Transverse colon (tissue), 4 donors: ENCODE data around the gene SIDT2. TPM values are rescaled to one million over a fixed set of nuclear protein-coding genes. Genes with fewer than 3 reads are reported as not detected.

Experiments used
- DNase-seq: peaks from one replicate; pipeline ENCODE4 v3.0.0-alpha.2; 2019
- H3K27ac ChIP-seq, 4 donors: fragments of 200-600 bp; sonication (generic); 2 replicates each; pipeline ENCODE4 v1.5.1; 2016 to 2018; ENCODE audit warnings: inconsistent platforms in 4 of 4
- H3K27me3 ChIP-seq: fragments of 200-600 bp; sonication (generic); 2 replicates; pipeline ENCODE4 v1.5.1; 2017; ENCODE audit warnings: inconsistent platforms
- H3K36me3 ChIP-seq, 4 donors: fragments of 200-600 bp; sonication (generic); 2 replicates each; pipeline ENCODE4 v1.5.1; 2017 to 2019; ENCODE audit warnings: inconsistent platforms in 4 of 4
- H3K4me1 ChIP-seq, 4 donors: fragments of 200-600 bp; sonication (generic); 2 replicates each; pipeline ENCODE4 v1.5.1; 2017 to 2020; ENCODE audit warnings: inconsistent platforms in 4 of 4
- H3K4me3 ChIP-seq, 4 donors: fragments of 200-600 bp; sonication (generic); 1 replicate in 1 of 4; 2 replicates in 3 of 4; pipeline versions ENCODE4 v1.5.1 to v1.6.1; 2017 to 2019; ENCODE audit warnings: inconsistent platforms in 4 of 4
- H3K9me3 ChIP-seq, 2 donors: fragments of 200-600 bp; sonication (generic); 2 replicates each; pipeline ENCODE4 v1.5.1; 2017 to 2019; ENCODE audit warnings: inconsistent platforms in 2 of 2
- CTCF ChIP-seq, 5 experiments: fragments of 200-600 bp in 3 of 5; fragments of 450-650 bp in 2 of 5; sonication (generic) in 3 of 5; IDR thresholded peaks; 1 replicate in 2 of 5; 2 replicates in 3 of 5; pipeline ENCODE4 v1.5.1; 2016 to 2017; ENCODE audit warnings: antibody characterized with exemption in 5 of 5, inconsistent platforms in 3 of 5, mild to moderate bottlenecking in 2 of 5, moderate library complexity in 1 of 5
- EP300 ChIP-seq: sonication (generic); formaldehyde crosslinking; IDR thresholded peaks from one replicate; pipeline ENCODE4 v1.6.1; 2017; ENCODE audit warnings: antibody characterized with exemption, low read depth
- POLR2A ChIP-seq: fragments of 450-650 bp; IDR thresholded peaks from one replicate; pipeline ENCODE4 v1.6.1; 2016; ENCODE audit warnings: antibody characterized with exemption, mild to moderate bottlenecking, moderate library complexity
- POLR2AphosphoS5 ChIP-seq, 3 donors: sonication (generic); formaldehyde crosslinking; IDR thresholded peaks; one replicate each; pipeline ENCODE4 v1.6.1; 2016; ENCODE audit warnings: antibody characterized with exemption in 3 of 3
- WGBS, 2 donors: methylation state at CpG; one replicate each; pipeline ENCODE4 v1.1.5; 2018; ENCODE audit warnings: low coverage in 1 of 2; 5-methylcytosine and 5-hydroxymethylcytosine counted together
- in situ Hi-C, 4 donors: fragments of 200-750 bp; cut with MboI; loops; one replicate each; pipeline versions ENCODE4 v1.15.0 to v1.15.1; 2017; ENCODE audit warnings: low sequenced_read_pairs in 3 of 4, low pct_ligation_motif_present in 1 of 4, low pct_unique_long_range_greater_than_20kb in 1 of 4
- intact Hi-C: fragments of 100-400 bp; cut with DNase I; formaldehyde crosslinking; loops from one replicate; pipeline ENCODE4 v1.15.1; 2023; ENCODE audit warnings: low total_unique reads
- total RNA-seq, 4 donors: library from RNA; depleted of rRNA; stranded (reverse); fragments of >200 nt; gene quantifications; one replicate each; pipeline ENCODE4 v1.1.0, GENCODE V29; 2016

The SIDT2 gene
- total RNA-seq, 4 donors from 2014 or later: 68.1 to 95.0 (median 78.2) TPM

DNA sequence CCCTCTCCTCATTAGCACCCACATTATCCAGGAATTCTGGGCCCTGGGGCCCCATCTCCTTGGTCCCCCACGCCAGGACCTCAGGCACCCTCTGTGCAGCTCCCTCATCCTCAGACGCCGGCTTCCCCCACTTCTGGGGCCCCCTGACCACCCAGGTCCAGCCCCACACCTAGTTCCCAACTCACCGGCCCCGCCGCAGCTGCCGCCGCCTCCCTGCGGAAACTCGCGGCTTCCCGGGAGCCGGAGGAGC lies 53.2 kb downstream of the SIDT2 start, which contains the start of gene PCSK7:
TSS of gene PCSK7 (minus strand) at position 232 of the 250 bp plus-strand sequence. CDS start 2,229 bp downstream, outside the sequence.
- 2% methylated on average over 13 of the region's 13 CpGs; no CpG with 5 or more reads in 1 of the 2 donors for WGBS, 2 donors
- in situ Hi-C loops: no loop called here
- TF ChIP-seq EP300 (no peak), POLR2A (peak; percentile 63), POLR2AphosphoS5 (IDR thresholded peaks at IDR 0.05) (peak in 2 of 3 donors; percentile 47 to 60), CTCF (IDR thresholded peaks at IDR 0.05) (no peak)

DNA sequence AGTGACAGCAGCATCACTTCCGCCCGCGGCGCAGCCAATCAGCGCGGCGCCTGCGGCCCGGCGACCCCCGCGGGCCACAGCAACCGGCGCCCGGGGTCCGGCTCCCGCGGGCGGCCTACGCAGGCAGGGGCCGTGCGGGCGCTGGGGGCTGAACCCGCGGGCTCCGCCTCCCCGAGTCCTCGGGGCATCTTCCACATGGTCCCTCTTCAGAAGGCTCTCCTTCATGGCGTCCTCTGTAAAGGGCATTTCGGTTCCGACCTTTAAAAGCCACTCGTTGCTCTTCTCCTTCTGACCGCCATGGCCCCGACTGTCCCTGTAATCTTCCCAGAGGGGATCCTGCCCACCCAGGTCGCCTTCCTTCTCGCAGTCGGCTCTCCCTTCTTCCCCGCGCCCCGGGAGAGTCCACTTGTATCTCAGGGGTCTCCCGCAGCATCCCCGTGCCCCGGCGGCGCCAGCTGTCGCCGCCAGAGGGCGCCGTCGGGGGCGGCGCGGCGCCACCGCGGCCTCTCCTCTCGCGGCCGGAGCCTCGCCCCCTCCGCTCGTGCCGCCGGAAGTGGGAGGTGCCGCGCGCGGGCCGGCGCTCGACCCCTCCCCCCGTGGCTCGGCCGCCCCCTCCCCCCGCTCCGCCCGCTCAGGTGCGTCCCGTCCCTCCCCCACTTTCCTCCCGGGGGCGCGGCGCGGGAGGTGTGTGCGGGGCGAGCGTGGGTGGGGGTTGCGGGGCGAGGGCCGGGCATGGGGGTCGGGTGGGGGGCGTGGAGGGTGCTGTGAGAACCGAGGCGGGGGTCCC lies 53.7 kb downstream of the SIDT2 start, which contains the start of gene RNF214:
TSS of gene RNF214 (plus strand) at position 580 of the 787 bp plus-strand sequence. CDS start 1,602 bp downstream, outside the sequence.
- peaks cover 0 to 24% (median 8%) of the 10 kb centered on the region in 4 donors for H3K36me3 ChIP-seq
- H3K9me3 ChIP-seq: no peaks in the 10 kb centered on the region
- intact Hi-C loops (no loop called here), in situ Hi-C loops (no loop called here)
- DNase-seq: peak; percentile 84
- H3K27me3 ChIP-seq: no peaks in the 10 kb centered on the region
- H3K4me3 ChIP-seq: peak within 1 kb of the TSS; percentile 79 to 99 (median 86)
- TF ChIP-seq CTCF (IDR thresholded peaks at IDR 0.05): peak; percentile 83 to 96 (median 91)
- TF ChIP-seq POLR2AphosphoS5 (IDR thresholded peaks at IDR 0.05): peak in 2 of 3 donors; percentile 58 to 76
- TF ChIP-seq EP300: no peak
- peak; percentile 83 for TF ChIP-seq POLR2A
- 0% methylated on average over 44 of the region's 94 CpGs; no CpG with 5 or more reads in 1 of the 2 donors for WGBS, 2 donors
- H3K4me1 ChIP-seq: peaks cover 9 to 39% (median 30%) of the 10 kb centered on the region in 4 donors
- H3K27ac ChIP-seq: peak within 1 kb of the TSS; percentile 96 to 99 (median 98)

More for the DNA sequence above, 53.2 kb downstream of the SIDT2 start, which contains the start of gene PCSK7:
- peak; percentile 84 for DNase-seq
- H3K36me3 ChIP-seq: peaks cover 0 to 30% (median 10%) of the 10 kb centered on the region in 4 donors
- H3K27me3 ChIP-seq: no peaks in the 10 kb centered on the region
- intact Hi-C loops: no loop called here
- peak within 1 kb of the TSS; percentile 79 to 99 (median 86) for H3K4me3 ChIP-seq
- H3K9me3 ChIP-seq: no peaks in the 10 kb centered on the region
- peak within 1 kb of the TSS; percentile 96 to 99 (median 98) for H3K27ac ChIP-seq
- peaks cover 9 to 39% (median 30%) of the 10 kb centered on the region in 4 donors for H3K4me1 ChIP-seq

DNA sequence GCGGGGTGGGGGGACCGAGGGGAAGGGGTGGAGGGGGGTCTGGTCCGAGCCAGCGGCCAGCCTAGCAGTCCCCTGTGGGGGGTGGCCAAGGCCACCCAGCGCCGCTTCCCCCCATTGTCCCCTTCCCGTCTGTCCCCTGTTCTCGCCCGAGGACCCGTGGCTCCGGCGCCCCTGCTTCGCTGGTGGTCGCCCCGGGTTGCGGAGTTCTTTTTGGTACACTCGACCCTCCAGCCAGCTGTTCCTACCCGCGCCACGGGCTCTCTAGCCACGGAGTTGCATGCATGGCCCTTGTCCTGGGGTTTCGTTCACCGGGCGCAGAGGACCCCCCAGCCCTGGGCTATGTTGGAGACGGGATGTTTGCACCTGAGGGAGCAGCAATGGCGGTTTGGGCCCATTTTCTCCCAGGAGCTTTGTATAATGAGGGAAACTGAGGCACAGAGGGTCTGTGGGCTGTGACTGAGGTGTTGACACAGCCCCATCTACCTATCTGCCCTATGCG lies 54.4 kb downstream of the SIDT2 start:
- no peaks in the 10 kb centered on the region for H3K27me3 ChIP-seq
- in situ Hi-C loops (no loop called here), intact Hi-C loops (no loop called here)
- DNase-seq: no peak
- peak overlapping the region; percentile 96 to 99 (median 98) for H3K27ac ChIP-seq
- peaks cover 9 to 39% (median 30%) of the 10 kb centered on the region in 4 donors for H3K4me1 ChIP-seq
- TF ChIP-seq POLR2A (no peak), POLR2AphosphoS5 (IDR thresholded peaks at IDR 0.05) (no peak), CTCF (IDR thresholded peaks at IDR 0.05) (no peak), EP300 (no peak)
- H3K9me3 ChIP-seq: no peaks in the 10 kb centered on the region
- peaks cover 0 to 18% (median 4%) of the 10 kb centered on the region in 4 donors for H3K36me3 ChIP-seq
- 0 to 2% methylated on average over 1 to 20 of the region's 27 CpGs for WGBS, 2 donors
- peak overlapping the region; percentile 67 to 99 (median 82) for H3K4me3 ChIP-seq

DNA sequence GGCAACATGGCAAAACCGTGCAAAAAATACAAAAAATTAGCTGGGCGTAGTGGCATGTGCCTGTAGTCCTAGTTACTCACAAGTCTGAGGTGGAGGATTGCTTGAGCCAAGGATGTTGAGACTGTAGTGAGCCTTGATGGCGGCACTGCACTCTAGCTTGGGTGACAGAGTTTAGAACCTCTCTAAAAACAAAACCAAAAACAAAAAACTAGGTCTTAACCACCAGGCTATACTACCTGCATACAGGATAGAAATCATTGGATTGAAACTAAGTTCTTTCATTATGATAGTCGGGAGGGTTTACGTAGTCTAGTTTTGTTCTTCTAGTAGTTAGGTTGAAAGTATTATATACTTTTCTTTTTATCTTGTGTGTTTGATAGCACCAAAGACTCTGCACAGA lies 59.7 kb downstream of the SIDT2 start:
- no peak for DNase-seq
- Histone ChIP-seq H3K27me3 (no peaks in the 10 kb centered on the region), H3K4me1 (peaks cover 0 to 13% (median 9%) of the 10 kb centered on the region in 4 donors), H3K9me3 (no peaks in the 10 kb centered on the region), H3K27ac (no peak overlapping the region), H3K36me3 (peaks cover 0 to 17% (median 5%) of the 10 kb centered on the region in 4 donors), H3K4me3 (no peak overlapping the region)
- in situ Hi-C loops: no loop called here
- intact Hi-C loops: no loop called here
- TF ChIP-seq POLR2AphosphoS5 (IDR thresholded peaks at IDR 0.05) (no peak), EP300 (no peak), CTCF (IDR thresholded peaks at IDR 0.05) (no peak), POLR2A (no peak)
- WGBS, 2 donors: 86 to 92% methylated on average over 5 of the region's 5 CpGs
